HG03565 (cell line): ENCODE results near the gene GPR87.

Source experiments
- ATAC-seq: cut with Tn5 transposase; IDR thresholded peaks from one replicate; pipeline ENCODE4 v1.9.1; 2021; ENCODE audit warnings: mild to moderate bottlenecking, moderate library complexity; ENCODE audit not compliant: unreplicated experiment

Gene GPR87

GRCh38 chr3:151283907-151284461 lies 32.6 kb downstream of the GPR87 start:
- ATAC-seq = no peak

- no peak for ATAC-seq
These were observed 33.2 kb downstream of the GPR87 start for GRCh38 chr3:151283387-151283786.

- peak; percentile 47 for ATAC-seq
These were observed 33.7 kb downstream of the GPR87 start for GRCh38 chr3:151282921-151283320.

GRCh38 chr3:151281671-151282324 lies 34.8 kb downstream of the GPR87 start:
- ATAC-seq = no peak

GRCh38 chr3:151278230-151278629 lies 38.4 kb downstream of the GPR87 start, which contains the start of gene P2RY14:
P2RY14 (minus strand) TSS chr3:151278542; CDS start chr3:151214316, 64,226 bp downstream.
- ATAC-seq = no peak

- ATAC-seq = no peak
These were observed 40.0 kb downstream of the GPR87 start for GRCh38 chr3:151276687-151277042.

- no peak for ATAC-seq
These were observed 40.5 kb downstream of the GPR87 start for GRCh38 chr3:151276038-151276686.

GRCh38 chr3:151275091-151275490 lies 41.5 kb downstream of the GPR87 start:
- ATAC-seq = no peak

GRCh38 chr3:151269631-151270030 lies 47.0 kb downstream of the GPR87 start:
- no peak for ATAC-seq

- ATAC-seq = peak; percentile 59
These were observed 48.1 kb downstream of the GPR87 start for GRCh38 chr3:151268267-151269235.

- no peak for ATAC-seq
These were observed 49.6 kb downstream of the GPR87 start for GRCh38 chr3:151267066-151267465.

GRCh38 chr3:151265866-151266265 lies 50.8 kb downstream of the GPR87 start:
- peak; percentile 92 for ATAC-seq

GRCh38 chr3:151265166-151265565 lies 51.5 kb downstream of the GPR87 start:
- ATAC-seq = no peak

GRCh38 chr3:151264605-151265004 lies 52.0 kb downstream of the GPR87 start:
- ATAC-seq = no peak

- ATAC-seq = no peak
These were observed 53.6 kb downstream of the GPR87 start for GRCh38 chr3:151262871-151263525.

GRCh38 chr3:151259664-151260063 lies 57.0 kb downstream of the GPR87 start:
- ATAC-seq = no peak

- ATAC-seq = no peak
These were observed 59.9 kb downstream of the GPR87 start for GRCh38 chr3:151256749-151257148.

GRCh38 chr3:151248772-151249337 lies 67.8 kb downstream of the GPR87 start:
- ATAC-seq = no peak
